Body of pancreas (tissue), 4 donors: ENCODE results near the gene PFKFB4.

Experiments
- POLR2A ChIP-seq, 3 donors: fragments of 450-650 bp; IDR thresholded peaks; one replicate each; pipeline ENCODE4 v1.6.1; 2016; ENCODE audit warnings: antibody characterized with exemption in 3 of 3, mild to moderate bottlenecking in 2 of 3
- TF ChIP-seq, protein P1 (sequence below), 7 experiments: fragments of 450-650 bp in 4 of 7; fragments of 200-600 bp in 3 of 7; sonication (generic) in 3 of 7; IDR thresholded peaks; one replicate each; pipeline ENCODE4 v1.5.1; 2016 to 2019; ENCODE audit warnings: antibody characterized with exemption in 7 of 7

DNA sequence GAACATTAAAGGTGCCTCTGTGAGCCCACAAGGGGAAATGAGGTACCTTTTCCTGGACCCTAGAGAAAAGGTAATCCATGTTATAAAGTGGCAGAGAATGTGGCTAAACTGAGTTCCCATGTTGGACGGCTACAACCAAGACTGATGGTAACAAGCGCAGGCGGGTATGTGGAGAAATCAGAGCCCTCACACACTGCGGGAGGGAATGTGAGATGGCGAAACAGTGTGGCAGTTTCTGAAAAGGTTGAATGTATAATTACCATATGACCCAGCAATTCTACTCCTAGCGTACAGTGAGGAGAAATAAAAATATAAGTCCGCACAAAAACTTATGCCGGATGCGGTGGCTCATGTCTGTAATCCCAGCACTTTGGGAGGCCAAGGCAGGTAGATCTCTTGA, 28.6 kb downstream of the PFKFB4 start:
- TF ChIP-seq POLR2A (IDR thresholded peaks at IDR 0.05), result no peak
- TF ChIP-seq, protein P1, sequence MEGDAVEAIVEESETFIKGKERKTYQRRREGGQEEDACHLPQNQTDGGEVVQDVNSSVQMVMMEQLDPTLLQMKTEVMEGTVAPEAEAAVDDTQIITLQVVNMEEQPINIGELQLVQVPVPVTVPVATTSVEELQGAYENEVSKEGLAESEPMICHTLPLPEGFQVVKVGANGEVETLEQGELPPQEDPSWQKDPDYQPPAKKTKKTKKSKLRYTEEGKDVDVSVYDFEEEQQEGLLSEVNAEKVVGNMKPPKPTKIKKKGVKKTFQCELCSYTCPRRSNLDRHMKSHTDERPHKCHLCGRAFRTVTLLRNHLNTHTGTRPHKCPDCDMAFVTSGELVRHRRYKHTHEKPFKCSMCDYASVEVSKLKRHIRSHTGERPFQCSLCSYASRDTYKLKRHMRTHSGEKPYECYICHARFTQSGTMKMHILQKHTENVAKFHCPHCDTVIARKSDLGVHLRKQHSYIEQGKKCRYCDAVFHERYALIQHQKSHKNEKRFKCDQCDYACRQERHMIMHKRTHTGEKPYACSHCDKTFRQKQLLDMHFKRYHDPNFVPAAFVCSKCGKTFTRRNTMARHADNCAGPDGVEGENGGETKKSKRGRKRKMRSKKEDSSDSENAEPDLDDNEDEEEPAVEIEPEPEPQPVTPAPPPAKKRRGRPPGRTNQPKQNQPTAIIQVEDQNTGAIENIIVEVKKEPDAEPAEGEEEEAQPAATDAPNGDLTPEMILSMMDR (IDR thresholded peaks at IDR 0.05), result no peak
